Activated CD4-positive, alpha-beta memory T cell treated with anti-CD3 and anti-CD28 coated beads, Interleukin-2, amount 10 ng/mL, durations not matched to agents 7 days and 5 days (primary cell): ENCODE measurements around the gene RPH3AL. TPM values are rescaled to one million over a fixed set of nuclear protein-coding genes. Genes with fewer than 3 reads are reported as not detected.

Experiments
- CTCF ChIA-PET: fragments of 350-600 bp; sonication (Branson Sonifier 250); formaldehyde crosslinking; loops from one replicate; lab custom pipeline; 2021; ENCODE audit warnings: antibody characterized with exemption, inconsistent platforms; lab: Charles Lee
- POLR2A ChIA-PET: fragments of 350-600 bp; sonication (Branson Sonifier 250); formaldehyde crosslinking; loops from one replicate; lab custom pipeline; 2021; ENCODE audit warnings: antibody characterized with exemption; lab: Charles Lee
- DNase-seq: peaks from one replicate; pipeline ENCODE4 v3.0.0-alpha.2; 2020
- H3K27ac Mint-ChIP-seq: one replicate; pipeline ENCODE4 v1.8.0; 2021; ENCODE audit warnings: mild to moderate bottlenecking, mixed read lengths
- H3K27me3 Mint-ChIP-seq: one replicate; pipeline ENCODE4 v1.8.0; 2021; ENCODE audit warnings: mixed read lengths
- H3K36me3 Mint-ChIP-seq: one replicate; pipeline ENCODE4 v1.8.0; 2021; ENCODE audit warnings: low read depth, mixed read lengths
- H3K4me1 Mint-ChIP-seq: one replicate; pipeline ENCODE4 v1.8.0; 2021; ENCODE audit warnings: mixed read lengths
- H3K4me3 Mint-ChIP-seq: one replicate; pipeline ENCODE4 v1.8.0; 2021; ENCODE audit warnings: mild to moderate bottlenecking, mixed read lengths
- H3K9me3 Mint-ChIP-seq: one replicate; pipeline ENCODE4 v1.8.0; 2021; ENCODE audit warnings: mixed read lengths
- total RNA-seq, 2 experiments: library from RNA; stranded (reverse); gene quantifications; one replicate each; pipeline ENCODE4 v1.2.3, GENCODE V29; 2021

The RPH3AL gene
- total RNA-seq, 2 experiments from 2014 or later = 2.5 to 2.8 TPM

- peaks cover 4% of the 10 kb centered on the region for H3K36me3 Mint-ChIP-seq
- peaks cover 9% of the 10 kb centered on the region for H3K27me3 Mint-ChIP-seq
- CTCF ChIA-PET = no interaction called here
- POLR2A ChIA-PET = no interaction called here
- no peak overlapping the region for H3K27ac Mint-ChIP-seq
- no peak for DNase-seq
- peaks cover 9% of the 10 kb centered on the region for H3K9me3 Mint-ChIP-seq
- H3K4me1 Mint-ChIP-seq = no peaks in the 10 kb centered on the region
- H3K4me3 Mint-ChIP-seq = no peak overlapping the region
Observed at GRCh38 chr17:343875-344752, 8.5 kb downstream of the RPH3AL start.

- H3K27me3 Mint-ChIP-seq = peaks cover 9% of the 10 kb centered on the region
- CTCF ChIA-PET = no interaction called here
- DNase-seq = no peak
- POLR2A ChIA-PET = no interaction called here
- H3K4me3 Mint-ChIP-seq = no peak overlapping the region
- H3K9me3 Mint-ChIP-seq = peaks cover 9% of the 10 kb centered on the region
- no peak overlapping the region for H3K27ac Mint-ChIP-seq
- no peaks in the 10 kb centered on the region for H3K4me1 Mint-ChIP-seq
- peaks cover 4% of the 10 kb centered on the region for H3K36me3 Mint-ChIP-seq
Observed at GRCh38 chr17:343211-343610, 9.4 kb downstream of the RPH3AL start.

- no peak for DNase-seq
- H3K9me3 Mint-ChIP-seq = peaks cover 9% of the 10 kb centered on the region
- peaks cover 19% of the 10 kb centered on the region for H3K27me3 Mint-ChIP-seq
- no peak overlapping the region for H3K4me3 Mint-ChIP-seq
- POLR2A ChIA-PET = no interaction called here
- H3K27ac Mint-ChIP-seq = no peak overlapping the region
- no peaks in the 10 kb centered on the region for H3K4me1 Mint-ChIP-seq
- peaks cover 4% of the 10 kb centered on the region for H3K36me3 Mint-ChIP-seq
- CTCF ChIA-PET = no interaction called here
Observed at GRCh38 chr17:340074-340473, 12.5 kb downstream of the RPH3AL start.

- ChIA-PET CTCF (no interaction called here), POLR2A (no interaction called here)
- Mint-ChIP-seq H3K27ac (no peak overlapping the region), H3K27me3 (peaks cover 23% of the 10 kb centered on the region), H3K4me1 (no peaks in the 10 kb centered on the region), H3K36me3 (peaks cover 4% of the 10 kb centered on the region), H3K4me3 (no peak overlapping the region), H3K9me3 (peaks cover 7% of the 10 kb centered on the region)
- no peak for DNase-seq
Observed at GRCh38 chr17:339193-340061, 13.2 kb downstream of the RPH3AL start.

- no peak for DNase-seq
- Mint-ChIP-seq H3K27ac (no peak overlapping the region), H3K36me3 (no peaks in the 10 kb centered on the region), H3K4me1 (no peaks in the 10 kb centered on the region), H3K4me3 (no peak overlapping the region), H3K9me3 (no peaks in the 10 kb centered on the region), H3K27me3 (peaks cover 18% of the 10 kb centered on the region)
- ChIA-PET POLR2A (no interaction called here), CTCF (no interaction called here)
Observed at GRCh38 chr17:338442-339192, 14.0 kb downstream of the RPH3AL start.

- POLR2A ChIA-PET = no interaction called here
- Mint-ChIP-seq H3K4me3 (no peak overlapping the region), H3K27me3 (peaks cover 21% of the 10 kb centered on the region), H3K27ac (no peak overlapping the region), H3K36me3 (no peaks in the 10 kb centered on the region), H3K9me3 (no peaks in the 10 kb centered on the region), H3K4me1 (no peaks in the 10 kb centered on the region)
- DNase-seq = no peak
- CTCF ChIA-PET = no interaction called here
Observed at GRCh38 chr17:337866-338265, 14.7 kb downstream of the RPH3AL start.

- Mint-ChIP-seq H3K36me3 (no peaks in the 10 kb centered on the region), H3K27ac (no peak overlapping the region), H3K27me3 (peaks cover 21% of the 10 kb centered on the region), H3K4me1 (no peaks in the 10 kb centered on the region), H3K4me3 (no peak overlapping the region), H3K9me3 (no peaks in the 10 kb centered on the region)
- CTCF ChIA-PET = no interaction called here
- POLR2A ChIA-PET = no interaction called here
- no peak for DNase-seq
Observed at GRCh38 chr17:337453-337852, 15.2 kb downstream of the RPH3AL start.

GRCh38 chr17:337022-337420, 15.6 kb downstream of the RPH3AL start:
- Mint-ChIP-seq H3K9me3 (no peaks in the 10 kb centered on the region), H3K27me3 (peaks cover 20% of the 10 kb centered on the region), H3K27ac (no peak overlapping the region), H3K36me3 (no peaks in the 10 kb centered on the region), H3K4me1 (no peaks in the 10 kb centered on the region), H3K4me3 (no peak overlapping the region)
- no peak for DNase-seq
- POLR2A ChIA-PET = no interaction called here
- CTCF ChIA-PET = no interaction called here

- no peak overlapping the region for H3K27ac Mint-ChIP-seq
- ChIA-PET CTCF (no interaction called here), POLR2A (no interaction called here)
- H3K4me3 Mint-ChIP-seq = no peak overlapping the region
- peaks cover 24% of the 10 kb centered on the region for H3K27me3 Mint-ChIP-seq
- no peaks in the 10 kb centered on the region for H3K9me3 Mint-ChIP-seq
- no peaks in the 10 kb centered on the region for H3K36me3 Mint-ChIP-seq
- H3K4me1 Mint-ChIP-seq = peaks cover under 1% of the 10 kb centered on the region
- no peak for DNase-seq
Observed at GRCh38 chr17:336110-337021, 16.2 kb downstream of the RPH3AL start.

- POLR2A ChIA-PET = no interaction called here
- Mint-ChIP-seq H3K9me3 (no peaks in the 10 kb centered on the region), H3K27ac (no peak overlapping the region), H3K27me3 (peaks cover 30% of the 10 kb centered on the region), H3K36me3 (no peaks in the 10 kb centered on the region), H3K4me1 (peaks cover 4% of the 10 kb centered on the region), H3K4me3 (no peak overlapping the region)
- CTCF ChIA-PET = no interaction called here
- no peak for DNase-seq
Observed at GRCh38 chr17:335691-336090, 16.9 kb downstream of the RPH3AL start.

- H3K27me3 Mint-ChIP-seq = peaks cover 33% of the 10 kb centered on the region
- no peak overlapping the region for H3K27ac Mint-ChIP-seq
- no peaks in the 10 kb centered on the region for H3K9me3 Mint-ChIP-seq
- H3K4me1 Mint-ChIP-seq = peaks cover 4% of the 10 kb centered on the region
- ChIA-PET POLR2A (no interaction called here), CTCF (no interaction called here)
- DNase-seq = no peak
- no peak overlapping the region for H3K4me3 Mint-ChIP-seq
- H3K36me3 Mint-ChIP-seq = no peaks in the 10 kb centered on the region
Observed at GRCh38 chr17:334974-335481, 17.6 kb downstream of the RPH3AL start.
